GM21717 (cell line): ENCODE measurements around the gene SELENON.

Experiments
- ATAC-seq: cut with Tn5 transposase; IDR thresholded peaks from one replicate; pipeline ENCODE4 v1.9.1; 2021; ENCODE audit warnings: mild to moderate bottlenecking, moderate library complexity; ENCODE audit not compliant: unreplicated experiment

SELENON gene

GRCh38 chr1:25770541-25771220 lies 29.3 kb upstream of the SELENON start:
- no peak for ATAC-seq

GRCh38 chr1:25771221-25772114 lies 28.5 kb upstream of the SELENON start:
- no peak for ATAC-seq

- no peak for ATAC-seq
Observed at GRCh38 chr1:25772164-25772563, 27.8 kb upstream of the SELENON start.

GRCh38 chr1:25772692-25773245 lies 27.2 kb upstream of the SELENON start:
- no peak for ATAC-seq

- ATAC-seq = no peak
Observed at GRCh38 chr1:25773441-25774125, 26.4 kb upstream of the SELENON start.

GRCh38 chr1:25774206-25774803 lies 25.7 kb upstream of the SELENON start:
- no peak for ATAC-seq

- ATAC-seq = no peak
Observed at GRCh38 chr1:25774921-25775771, 24.8 kb upstream of the SELENON start.

- no peak for ATAC-seq
Observed at GRCh38 chr1:25779388-25779787, 20.6 kb upstream of the SELENON start.

GRCh38 chr1:25779894-25780293 lies 20.1 kb upstream of the SELENON start:
- ATAC-seq = no peak

GRCh38 chr1:25780318-25781129 lies 19.5 kb upstream of the SELENON start:
- ATAC-seq = no peak

GRCh38 chr1:25781130-25781433 lies 18.9 kb upstream of the SELENON start:
- no peak for ATAC-seq

GRCh38 chr1:25782608-25783201 lies 17.3 kb upstream of the SELENON start:
- no peak for ATAC-seq

GRCh38 chr1:25784575-25785051 lies 15.4 kb upstream of the SELENON start:
- no peak for ATAC-seq

GRCh38 chr1:25785333-25786067 lies 14.5 kb upstream of the SELENON start:
- no peak for ATAC-seq

GRCh38 chr1:25786887-25787759 lies 12.9 kb upstream of the SELENON start:
- no peak for ATAC-seq

- no peak for ATAC-seq
Observed at GRCh38 chr1:25787760-25788166, 12.2 kb upstream of the SELENON start.

GRCh38 chr1:25790472-25790871 lies 9.5 kb upstream of the SELENON start:
- no peak for ATAC-seq
